HG02943 (cell line): ENCODE data around the gene TPO.
"Not testable (repeated sequence)": the region's sequence is repeated elsewhere in the genome, so short reads cannot be mapped to it uniquely, and the experiment has no call there.

Source experiments
- ATAC-seq: cut with Tn5 transposase; IDR thresholded peaks from one replicate; pipeline ENCODE4 v1.9.1; 2021; ENCODE audit warnings: mild to moderate bottlenecking, low read depth, moderate library complexity; ENCODE audit not compliant: unreplicated experiment

Gene TPO

DNA sequence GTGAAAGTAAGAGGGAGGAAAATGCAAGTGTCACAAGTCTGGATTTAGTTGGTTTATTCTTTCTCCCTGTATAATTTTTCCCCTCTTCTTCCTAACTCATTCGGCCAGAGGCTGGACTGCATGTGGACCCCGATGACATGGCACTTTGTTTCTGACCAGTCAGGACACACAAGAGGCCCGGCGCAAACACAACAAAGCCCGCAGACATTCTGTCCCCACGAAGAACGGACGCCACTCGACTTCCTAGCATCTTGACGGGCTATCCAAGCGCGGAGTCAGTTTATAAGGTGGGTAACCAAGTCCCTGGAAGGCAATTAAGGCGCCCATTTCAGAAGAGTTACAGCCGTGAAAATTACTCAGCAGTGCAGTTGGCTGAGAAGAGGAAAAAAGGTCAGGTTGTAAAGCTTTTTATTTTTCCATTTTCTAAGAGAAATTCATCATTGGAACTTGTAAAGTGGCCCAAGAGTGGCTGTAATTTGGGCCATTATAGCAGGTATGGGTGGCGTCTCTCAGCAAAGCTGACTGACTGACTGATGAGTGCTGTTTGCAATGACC lies at the start of gene TPO:
Gene TPO, plus strand, starts transcription at position 308 of the 555 bp plus-strand sequence. CDS start 946 bp downstream, outside the sequence.
- no peak for ATAC-seq

DNA sequence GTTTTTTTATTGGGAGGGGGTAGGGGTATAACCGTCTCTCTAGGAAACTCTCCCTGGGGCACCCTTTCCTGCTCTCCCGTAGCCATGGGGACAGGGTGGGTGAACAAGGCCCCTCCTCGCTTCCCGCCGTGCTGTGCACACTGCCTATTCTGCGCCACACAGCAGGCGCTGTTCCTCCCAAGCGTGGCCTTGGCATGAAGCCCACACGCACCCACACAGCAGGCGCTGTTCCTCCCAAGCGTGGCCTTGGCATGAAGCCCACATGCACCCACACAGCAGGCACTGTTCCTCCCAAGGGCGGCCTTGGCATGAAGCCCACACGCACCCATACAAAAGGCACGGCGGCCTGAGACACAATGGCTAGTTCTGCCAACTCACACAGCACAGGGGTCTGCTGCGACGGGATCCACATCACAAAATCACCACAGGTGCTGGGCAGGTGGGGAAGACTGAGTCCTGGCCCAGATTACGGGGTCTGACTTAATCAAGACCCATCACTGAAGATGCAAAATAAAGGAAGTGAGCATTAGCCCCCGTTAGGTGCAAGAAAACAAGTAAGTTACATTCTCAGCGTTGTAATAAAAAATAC lies 46.6 kb upstream of the TPO start:
- ATAC-seq = no peak

DNA sequence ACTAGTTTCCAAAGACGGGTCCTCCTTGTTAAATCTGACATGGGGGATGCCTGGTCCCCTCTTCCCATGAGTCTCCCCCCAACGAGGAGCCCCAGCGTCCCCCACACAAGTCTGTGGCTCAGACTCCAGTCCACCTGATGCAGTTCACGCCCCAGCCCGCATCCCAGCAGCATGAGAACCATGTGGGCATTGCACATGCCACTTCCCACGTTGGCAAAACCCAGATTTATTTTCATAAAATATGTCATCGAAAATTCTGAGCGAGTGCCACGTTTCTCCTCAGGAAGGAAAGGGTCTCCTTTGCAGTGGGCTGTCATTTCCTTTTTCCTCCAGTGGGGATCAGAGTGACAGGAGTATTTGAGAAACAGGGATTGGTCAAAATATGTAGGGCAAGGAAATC lies 45.7 kb upstream of the TPO start:
- no peak for ATAC-seq

DNA sequence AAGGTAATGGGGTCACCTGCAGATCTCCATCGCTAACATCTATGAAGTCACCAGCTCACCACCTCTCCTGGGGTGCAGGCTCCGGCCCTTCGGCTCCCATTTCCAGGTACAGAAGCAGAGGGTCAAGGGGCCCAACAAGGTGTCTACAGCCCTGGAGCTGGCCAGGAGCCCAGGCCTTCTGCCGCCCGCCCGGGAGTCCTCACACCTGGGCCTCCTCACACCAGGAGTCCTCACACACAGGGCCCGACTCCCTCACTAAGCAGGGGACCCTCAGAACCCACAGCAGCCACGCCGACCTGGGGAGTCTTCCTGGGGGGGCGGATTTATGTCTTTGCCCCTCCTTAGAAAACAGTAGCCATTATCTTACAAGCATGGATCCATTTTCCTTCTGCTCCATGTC lies 43.4 kb upstream of the TPO start:
- no peak for ATAC-seq

DNA sequence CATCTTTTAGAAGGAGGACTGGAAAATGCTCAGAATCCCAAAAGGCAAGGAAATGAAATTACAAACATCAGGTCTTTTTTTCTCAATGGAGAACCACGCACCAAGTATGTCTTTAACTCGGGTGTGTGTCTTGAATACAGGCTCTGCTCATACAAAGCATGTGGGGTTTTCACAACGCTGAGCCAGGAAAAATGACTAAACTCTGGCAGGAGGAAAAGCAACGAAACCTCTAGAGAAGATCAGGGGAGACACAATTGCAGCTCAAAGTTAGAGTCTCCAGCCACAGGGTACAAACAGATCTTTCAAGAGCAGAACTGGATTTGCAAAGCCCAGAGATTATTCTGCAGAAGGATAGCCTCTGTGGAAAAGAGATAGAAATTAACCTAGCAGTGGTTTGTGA lies 42.8 kb upstream of the TPO start:
- ATAC-seq = no peak

DNA sequence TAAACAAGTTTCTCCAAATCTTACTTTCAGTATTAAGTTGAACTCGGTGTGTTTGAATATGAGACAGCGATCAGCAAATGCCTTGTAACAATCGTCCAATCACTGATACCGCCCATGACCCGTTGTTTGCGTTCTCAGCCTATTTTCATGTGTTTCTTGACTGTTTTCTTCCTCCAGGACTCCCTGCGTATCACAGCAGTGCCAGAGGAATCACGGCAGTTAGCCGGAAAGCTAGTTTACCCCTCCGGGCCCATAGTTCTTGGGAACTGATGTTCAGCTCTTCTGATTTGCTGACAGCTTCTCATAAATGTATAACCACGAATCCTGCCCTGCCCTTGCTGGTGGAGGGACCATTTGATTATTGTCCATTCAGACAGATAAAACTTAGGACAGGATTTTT lies 42.2 kb upstream of the TPO start:
- no peak for ATAC-seq

DNA sequence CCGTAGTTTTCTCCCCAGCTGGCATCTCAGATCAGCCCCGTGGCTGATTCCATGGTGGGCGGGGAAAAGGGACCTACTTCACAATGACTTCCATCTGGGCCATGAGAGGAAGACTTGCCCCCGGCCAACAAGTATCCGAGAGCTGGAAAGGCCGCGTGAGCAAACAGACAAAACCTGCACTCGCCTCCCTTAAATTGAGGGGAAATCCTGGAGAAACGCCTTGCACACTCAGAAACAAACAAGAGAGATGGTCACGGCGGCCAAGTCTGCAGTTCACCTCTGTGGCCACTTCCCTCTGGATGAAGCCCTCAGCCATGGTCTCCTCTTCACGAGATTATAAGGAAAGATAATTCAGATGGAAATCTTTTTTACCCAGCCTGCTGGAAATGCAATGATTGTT lies 39.4 kb upstream of the TPO start:
- ATAC-seq = no peak

DNA sequence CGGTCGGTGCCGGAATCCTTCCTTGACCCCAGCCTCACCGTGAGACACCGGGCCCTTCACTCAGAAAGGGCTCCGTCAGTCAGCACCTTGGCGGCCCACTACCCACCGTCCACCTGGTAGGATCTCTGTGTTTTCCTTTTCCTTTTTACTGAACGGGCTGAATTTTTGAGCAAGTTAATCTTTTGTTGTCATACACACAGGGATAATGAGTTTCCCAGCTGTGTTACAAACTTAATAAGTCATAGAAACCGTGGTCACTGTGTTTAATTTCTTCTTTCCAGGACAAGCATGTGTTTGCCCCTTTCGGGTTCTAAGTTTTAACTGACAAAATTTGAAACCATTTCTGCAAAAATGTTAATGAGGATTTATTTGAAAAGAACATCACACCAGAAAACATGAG lies 39.0 kb upstream of the TPO start:
- ATAC-seq = no peak

DNA sequence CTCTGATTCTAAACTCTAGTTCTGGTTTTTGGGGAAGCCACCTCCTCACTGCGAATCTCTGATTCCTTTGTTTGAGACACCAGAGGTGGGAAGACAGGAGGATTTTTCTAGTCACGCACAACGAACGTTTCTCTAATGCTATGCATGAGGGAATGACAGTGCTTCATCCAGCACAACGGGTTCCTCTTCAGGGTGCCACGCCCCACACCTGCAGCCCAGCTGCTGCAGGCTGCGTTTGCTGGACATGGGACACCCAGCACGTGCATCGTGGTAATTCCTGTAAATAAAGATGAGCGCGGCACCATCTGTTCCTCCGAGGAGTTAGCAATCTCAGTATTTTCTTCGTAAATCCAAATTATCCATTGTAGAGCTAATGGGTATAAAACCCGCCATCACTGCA lies 37.5 kb upstream of the TPO start:
- no peak for ATAC-seq

DNA sequence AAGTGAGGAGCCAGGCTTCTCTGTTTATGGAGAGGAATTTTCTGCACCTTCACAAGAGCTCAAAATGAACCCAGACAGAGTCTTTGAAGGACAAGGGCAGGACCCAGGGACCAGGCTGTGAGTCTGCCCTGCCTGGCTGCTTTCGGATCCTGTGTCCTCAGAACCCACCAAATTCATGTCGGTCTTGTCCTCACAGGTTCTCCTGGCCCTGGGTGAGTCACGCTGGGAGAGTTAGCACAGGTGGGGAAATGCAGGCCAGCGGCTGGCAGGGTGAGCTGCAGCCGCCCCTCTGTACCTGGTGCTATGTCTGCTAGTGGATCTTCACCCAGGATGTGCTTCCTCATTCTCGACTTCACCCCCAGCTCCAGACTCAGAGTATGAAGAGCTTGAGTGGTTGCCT lies 35.8 kb upstream of the TPO start:
- ATAC-seq = no peak

DNA sequence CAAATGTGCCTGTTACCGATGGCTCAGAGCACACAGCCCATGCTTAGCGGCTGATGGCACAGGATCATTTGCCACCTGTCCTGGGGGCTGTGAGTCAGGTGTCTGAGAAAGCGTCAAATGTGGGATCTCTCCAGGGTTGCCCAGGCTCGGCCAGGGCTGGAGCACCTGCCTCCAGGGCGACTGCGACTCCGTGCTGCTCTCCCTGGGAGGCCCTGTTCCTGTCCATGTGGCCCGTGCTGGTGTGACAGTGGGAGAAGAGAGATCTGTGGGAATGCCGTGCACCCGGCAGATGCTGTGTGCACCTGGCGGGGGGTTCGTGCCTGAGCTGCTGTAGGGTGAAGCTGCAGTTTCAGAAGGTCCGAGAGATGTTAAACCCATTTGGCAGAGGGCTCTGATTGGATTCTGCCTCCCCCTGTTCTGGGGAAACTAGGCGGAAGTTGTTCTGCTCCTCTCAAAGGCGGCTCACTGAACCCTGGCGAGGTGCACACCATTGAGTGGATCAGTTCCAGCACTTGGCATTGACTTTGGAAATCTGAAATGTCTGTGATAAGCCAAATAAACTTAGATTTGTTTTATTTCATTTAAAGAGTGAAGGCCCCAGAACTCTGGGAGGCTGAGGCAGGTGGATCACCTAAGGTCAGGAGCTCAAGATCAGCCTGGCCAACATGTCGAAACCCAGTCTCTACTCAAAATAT lies 34.7 kb upstream of the TPO start:
- no peak for ATAC-seq

DNA sequence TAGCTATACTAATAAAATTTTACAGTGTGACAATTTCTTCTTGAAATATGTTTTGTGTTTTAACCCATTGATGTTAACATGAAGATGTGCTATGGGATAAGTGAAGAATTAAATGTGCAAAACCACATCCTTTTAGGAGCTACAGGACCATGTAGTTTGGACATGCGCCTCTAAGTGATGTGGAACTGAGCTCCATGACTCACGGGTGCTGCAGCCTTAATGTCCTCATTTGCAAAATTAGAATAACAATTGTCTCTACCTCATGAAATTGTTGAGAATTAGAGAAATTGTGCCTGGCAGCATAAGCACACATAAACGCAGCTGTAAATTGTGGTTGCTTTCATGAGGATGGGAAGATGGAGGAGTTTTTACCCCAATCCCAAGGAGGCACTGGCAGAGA lies 31.6 kb upstream of the TPO start:
- no peak for ATAC-seq

DNA sequence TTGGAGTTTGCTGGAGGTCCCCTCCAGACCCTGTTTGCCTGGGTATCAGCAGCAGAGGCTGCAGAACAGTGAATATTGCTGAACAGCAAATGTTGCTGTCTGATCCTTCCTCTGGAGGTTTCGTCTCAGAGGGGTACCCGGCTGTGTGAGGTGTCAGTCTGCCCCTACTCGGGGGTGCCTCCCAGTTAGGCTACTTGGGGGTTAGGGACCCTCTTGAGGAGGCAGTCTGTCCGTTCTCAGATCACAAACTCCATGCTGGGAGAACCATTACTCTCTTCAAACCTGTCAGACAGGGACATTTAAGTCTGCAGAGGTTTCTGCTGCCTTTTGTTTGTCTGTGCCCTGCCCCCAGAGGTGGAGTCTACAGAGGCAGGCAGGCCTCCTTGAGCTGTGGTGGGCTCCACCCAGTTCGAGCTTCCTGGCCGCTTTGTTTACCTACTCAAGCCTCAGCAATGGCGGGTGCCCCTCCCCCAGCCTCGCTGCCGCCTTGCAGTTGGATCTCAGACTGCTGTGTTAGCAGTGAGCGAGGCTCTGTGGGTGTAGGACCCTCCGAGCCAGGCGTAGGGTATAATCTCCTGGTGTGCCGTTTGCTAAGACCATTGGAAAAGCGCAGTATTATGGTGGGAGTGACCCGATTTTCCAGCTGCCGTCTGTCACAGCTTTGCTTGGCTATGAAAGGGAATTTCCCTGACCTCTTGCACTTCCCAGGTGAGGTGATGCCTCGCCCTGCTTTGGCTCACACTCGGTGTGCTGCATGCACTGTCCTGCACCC lies 25.1 kb upstream of the TPO start:
- ATAC-seq = not testable (repeated sequence)

DNA sequence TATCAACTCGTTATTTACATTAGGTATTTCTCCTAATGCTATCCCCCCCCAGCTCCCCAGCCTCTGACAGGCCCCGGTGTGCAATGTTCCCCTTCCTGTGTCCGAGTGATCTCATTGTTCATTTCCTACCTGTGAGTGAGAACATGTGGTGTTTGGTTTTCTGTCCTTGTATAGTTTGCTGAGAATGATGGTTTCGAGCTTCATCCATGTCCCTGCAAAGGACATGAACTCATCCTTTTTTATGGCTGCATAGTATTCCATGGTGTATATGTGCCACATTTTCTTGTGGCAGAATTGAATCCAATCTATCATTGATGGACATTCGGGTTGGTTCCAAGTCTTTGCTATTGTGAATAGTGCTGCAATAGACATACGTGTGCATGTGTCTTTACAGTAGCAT lies 23.1 kb upstream of the TPO start:
- ATAC-seq = not testable (repeated sequence)

DNA sequence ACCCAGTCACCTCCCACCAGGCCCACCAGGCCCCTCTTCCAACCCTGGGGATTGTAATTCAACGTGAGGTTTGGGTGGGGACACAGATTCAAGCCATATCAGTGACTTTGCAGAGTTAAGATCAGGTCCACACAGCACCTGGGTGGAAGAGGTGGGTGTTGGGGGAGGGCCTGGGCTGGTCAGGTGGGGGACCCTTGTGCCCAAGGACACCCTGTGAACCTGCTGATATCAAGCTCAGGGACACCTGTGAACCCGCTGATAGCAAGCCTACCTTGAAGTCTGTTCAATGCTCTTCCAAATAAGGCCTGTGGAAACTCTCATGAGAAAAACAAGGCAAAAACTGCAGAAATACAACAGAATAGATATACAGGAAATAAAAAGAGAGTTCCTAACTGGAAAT lies 19.9 kb upstream of the TPO start:
- no peak for ATAC-seq

DNA sequence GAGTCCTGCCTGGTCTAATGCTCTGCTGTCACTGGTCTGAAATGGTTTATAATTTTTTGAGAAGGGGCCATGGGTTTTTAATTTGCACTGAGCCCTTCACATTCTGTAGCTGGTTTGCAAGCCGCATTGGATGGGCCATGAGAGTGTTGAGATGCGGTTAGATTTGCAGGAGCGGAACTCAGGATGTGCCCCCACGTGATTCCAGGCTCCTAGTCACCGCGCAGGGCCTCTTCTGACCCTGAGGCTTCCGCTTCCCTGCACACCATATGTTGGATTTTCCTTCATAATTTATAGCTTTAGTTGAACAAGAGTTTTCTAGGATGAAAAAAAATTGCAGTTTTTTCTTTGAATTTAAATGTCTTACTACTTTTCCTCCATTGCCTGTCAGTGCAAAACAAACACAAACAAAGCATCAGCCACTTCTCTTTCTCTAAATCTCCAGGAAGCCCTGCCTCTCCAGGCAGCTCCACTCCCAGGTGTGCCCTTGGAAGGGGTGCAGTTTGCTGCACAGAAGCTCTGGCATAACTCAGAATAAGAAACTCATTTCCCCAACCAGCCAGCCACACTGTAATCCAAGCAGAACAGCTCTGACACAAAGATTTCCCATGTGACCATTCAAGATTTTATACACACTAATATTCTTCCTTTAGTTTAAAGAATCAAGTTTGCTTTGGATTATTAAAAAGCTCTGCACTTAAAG lies 18.4 kb upstream of the TPO start:
- no peak for ATAC-seq

DNA sequence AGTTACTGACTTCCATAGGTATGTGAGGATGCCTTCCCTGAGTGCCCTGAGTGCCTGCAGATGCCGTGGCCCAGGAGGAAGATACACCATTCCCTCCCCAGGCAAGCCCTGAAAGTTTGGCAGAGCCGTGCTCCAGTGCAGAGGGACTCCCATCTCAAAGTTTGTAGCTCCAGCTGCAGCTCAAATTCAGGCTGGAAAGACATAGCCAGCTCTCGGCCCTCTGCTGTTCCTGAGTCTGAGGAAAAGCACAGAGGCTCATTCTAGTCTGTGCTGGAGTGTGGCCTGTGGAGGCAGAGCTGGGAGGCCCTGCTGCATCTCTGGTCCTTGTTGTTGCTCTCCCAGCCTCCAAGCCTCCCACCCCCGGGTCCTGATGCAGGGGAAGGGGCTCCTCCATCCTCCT lies 15.9 kb upstream of the TPO start:
- ATAC-seq = no peak

DNA sequence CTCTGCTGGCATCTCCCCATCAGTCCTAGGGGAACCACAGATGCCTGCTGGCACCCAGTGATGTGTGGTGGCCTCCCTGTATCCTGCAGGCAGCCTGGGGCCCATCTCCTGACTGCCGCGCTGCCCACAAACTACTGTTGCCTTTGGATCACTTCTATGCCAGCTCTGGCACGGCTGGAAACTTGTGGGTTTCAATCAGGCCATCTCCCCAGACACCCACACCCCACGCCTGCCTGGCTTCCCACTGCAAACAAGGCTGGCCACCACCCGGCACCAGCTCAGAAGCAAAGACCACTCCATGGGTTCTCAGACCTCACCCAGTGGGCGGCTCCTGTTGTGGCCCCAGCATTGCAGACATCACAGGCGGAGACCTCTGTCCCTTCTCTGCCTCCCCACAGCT lies 15.1 kb upstream of the TPO start:
- no peak for ATAC-seq

DNA sequence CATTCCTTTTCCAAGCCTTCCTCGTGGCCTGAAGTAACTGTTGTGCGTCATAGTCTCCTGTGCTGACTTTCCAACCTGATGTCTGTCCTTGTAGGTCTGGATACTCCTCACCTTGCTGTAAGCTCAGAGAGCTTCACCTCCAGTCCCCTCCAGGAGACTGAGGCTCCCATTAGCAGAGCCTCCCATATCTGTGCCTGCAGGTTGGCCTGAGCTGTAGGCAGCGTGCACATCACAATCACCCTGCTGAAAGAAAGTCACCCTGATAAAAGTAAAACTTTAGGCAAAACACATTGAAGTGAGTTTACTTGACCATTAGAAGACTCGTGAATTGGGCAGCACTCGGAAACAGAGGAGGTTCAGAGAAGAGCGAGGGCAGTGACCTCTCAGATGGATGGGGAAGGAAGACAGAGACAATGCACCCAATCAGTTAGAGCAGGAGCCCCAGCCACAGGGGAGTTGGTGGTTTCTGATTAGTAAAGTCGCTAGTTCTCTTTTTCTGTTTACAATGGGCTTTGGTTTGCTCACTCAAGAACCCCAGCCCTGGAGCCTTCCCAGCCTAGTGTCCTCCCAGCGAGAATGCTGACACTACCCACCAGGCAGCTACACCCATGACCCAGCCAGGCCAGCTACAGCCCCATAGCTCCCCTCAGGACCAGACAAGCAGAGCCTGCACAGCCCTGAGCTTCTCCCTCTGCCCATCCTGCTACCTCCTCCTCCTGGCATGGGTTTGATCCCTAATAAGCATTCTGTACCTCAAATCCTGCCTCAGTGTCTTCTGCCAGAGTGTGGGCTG lies 12.1 kb upstream of the TPO start:
- ATAC-seq = no peak

DNA sequence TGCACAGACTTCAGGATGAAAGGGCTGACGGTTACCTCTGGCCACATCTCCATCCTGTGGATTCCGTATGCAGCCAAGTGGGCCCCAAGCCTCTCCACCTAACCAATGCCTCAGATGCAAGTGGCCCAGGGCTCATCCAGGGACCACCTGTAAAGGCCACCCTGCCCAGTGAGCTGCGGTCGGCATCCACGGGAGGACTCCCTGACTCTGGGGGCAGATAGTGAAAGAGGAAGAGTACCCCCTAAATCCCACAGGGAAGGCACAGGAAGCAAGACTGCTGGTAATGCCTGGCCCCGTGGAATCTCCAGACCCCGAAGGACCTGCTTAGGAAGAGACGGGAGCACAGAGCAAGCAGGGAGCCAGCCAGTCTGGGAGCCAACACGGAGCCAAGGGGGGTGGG lies 11.2 kb upstream of the TPO start:
- ATAC-seq = no peak
